Ishikawa (cell line): ENCODE data around the gene SUSD2.
A peak's percentile ranks its signal among the peaks of the same experiment; 100 is the strongest.

Experiments used
- CEBPB ChIP-seq: IDR thresholded peaks from 2 replicates; pipeline ENCODE4 v1.6.1; 2012
- CREB1 ChIP-seq: IDR thresholded peaks from 2 replicates; pipeline ENCODE4 v1.6.1; 2012; ENCODE audit warnings: low read depth
- EGR1 ChIP-seq: IDR thresholded peaks from 2 replicates; pipeline ENCODE4 v1.6.1; 2012
- EP300 ChIP-seq: IDR thresholded peaks from 2 replicates; pipeline ENCODE4 v1.6.1; 2012; ENCODE audit warnings: borderline replicate concordance
- FOXM1 ChIP-seq: IDR thresholded peaks from 2 replicates; pipeline ENCODE4 v1.6.1; 2012; ENCODE audit warnings: low read depth, borderline replicate concordance
- NFIC ChIP-seq: IDR thresholded peaks from 2 replicates; pipeline ENCODE4 v1.6.1; 2012
- RAD21 ChIP-seq: IDR thresholded peaks from 2 replicates; pipeline ENCODE4 v1.6.1; 2012; ENCODE audit warnings: low read depth
- TAF1 ChIP-seq: IDR thresholded peaks from 2 replicates; pipeline ENCODE4 v1.6.1; 2012; ENCODE audit warnings: low read depth, mild to moderate bottlenecking
- TCF12 ChIP-seq: IDR thresholded peaks from 2 replicates; pipeline ENCODE4 v1.6.1; 2012; ENCODE audit warnings: low read depth
- TEAD4 ChIP-seq: IDR thresholded peaks from 2 replicates; pipeline ENCODE4 v1.6.1; 2012
- YY1 ChIP-seq: IDR thresholded peaks from 2 replicates; pipeline ENCODE4 v1.6.1; 2012; ENCODE audit warnings: low read depth
- ZBTB7A ChIP-seq: IDR thresholded peaks from 2 replicates; pipeline ENCODE4 v1.6.1; 2012; ENCODE audit warnings: low read depth
- TF ChIP-seq, protein P1 (sequence below): IDR thresholded peaks from 2 replicates; pipeline ENCODE4 v1.6.1; 2012; ENCODE audit warnings: low read depth, mild to moderate bottlenecking
- TF ChIP-seq, protein P2 (sequence below): IDR thresholded peaks from 2 replicates; pipeline ENCODE4 v1.6.1; 2012
- TF ChIP-seq, protein P3 (sequence below): IDR thresholded peaks from 2 replicates; pipeline ENCODE4 v1.6.1; 2012

SUSD2 gene

DNA sequence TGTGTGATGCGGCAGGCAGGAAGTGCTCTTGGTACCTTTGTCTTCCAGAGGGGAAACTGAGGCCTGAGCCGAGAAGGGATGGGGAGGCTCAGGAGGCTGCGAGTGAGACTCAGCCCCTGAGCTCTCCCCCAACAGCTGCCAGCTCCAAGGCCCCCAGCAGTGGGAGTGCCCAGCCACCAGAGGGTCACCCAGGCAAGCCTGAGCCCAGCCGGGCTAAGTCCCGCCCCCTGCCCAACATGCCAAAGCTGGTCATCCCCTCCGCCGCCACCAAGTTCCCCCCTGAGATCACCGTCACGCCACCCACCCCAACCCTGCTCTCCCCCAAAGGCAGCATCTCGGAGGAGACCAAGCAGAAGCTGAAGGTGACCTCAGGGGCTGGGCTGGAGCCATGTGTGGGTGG is 3.8 kb upstream of the SUSD2 start:
- TF ChIP-seq RAD21 (no peak), ZBTB7A (no peak), TEAD4 (no peak), EP300 (no peak), FOXM1 (no peak)

DNA sequence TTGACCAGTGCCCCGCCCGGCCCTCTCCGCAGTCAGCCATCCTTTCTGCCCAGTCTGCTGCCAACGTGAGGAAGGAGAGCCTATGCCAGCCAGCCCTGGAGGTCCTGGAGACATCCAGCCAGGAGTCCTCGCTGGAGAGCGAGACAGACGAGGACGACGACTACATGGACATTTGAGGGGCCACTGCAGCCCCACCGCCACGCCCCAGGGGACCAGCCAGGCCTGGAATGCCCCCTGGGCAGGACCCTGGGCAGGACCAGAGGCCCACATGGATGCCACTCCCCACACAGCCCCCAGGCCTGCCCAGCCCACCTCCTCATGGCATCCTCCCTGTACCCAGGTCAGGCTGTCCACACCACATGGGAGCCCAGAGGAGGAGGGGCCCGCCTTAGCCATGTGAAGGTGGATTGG is 3.3 kb upstream of the SUSD2 start:
- TF ChIP-seq, protein P1, sequence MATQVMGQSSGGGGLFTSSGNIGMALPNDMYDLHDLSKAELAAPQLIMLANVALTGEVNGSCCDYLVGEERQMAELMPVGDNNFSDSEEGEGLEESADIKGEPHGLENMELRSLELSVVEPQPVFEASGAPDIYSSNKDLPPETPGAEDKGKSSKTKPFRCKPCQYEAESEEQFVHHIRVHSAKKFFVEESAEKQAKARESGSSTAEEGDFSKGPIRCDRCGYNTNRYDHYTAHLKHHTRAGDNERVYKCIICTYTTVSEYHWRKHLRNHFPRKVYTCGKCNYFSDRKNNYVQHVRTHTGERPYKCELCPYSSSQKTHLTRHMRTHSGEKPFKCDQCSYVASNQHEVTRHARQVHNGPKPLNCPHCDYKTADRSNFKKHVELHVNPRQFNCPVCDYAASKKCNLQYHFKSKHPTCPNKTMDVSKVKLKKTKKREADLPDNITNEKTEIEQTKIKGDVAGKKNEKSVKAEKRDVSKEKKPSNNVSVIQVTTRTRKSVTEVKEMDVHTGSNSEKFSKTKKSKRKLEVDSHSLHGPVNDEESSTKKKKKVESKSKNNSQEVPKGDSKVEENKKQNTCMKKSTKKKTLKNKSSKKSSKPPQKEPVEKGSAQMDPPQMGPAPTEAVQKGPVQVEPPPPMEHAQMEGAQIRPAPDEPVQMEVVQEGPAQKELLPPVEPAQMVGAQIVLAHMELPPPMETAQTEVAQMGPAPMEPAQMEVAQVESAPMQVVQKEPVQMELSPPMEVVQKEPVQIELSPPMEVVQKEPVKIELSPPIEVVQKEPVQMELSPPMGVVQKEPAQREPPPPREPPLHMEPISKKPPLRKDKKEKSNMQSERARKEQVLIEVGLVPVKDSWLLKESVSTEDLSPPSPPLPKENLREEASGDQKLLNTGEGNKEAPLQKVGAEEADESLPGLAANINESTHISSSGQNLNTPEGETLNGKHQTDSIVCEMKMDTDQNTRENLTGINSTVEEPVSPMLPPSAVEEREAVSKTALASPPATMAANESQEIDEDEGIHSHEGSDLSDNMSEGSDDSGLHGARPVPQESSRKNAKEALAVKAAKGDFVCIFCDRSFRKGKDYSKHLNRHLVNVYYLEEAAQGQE: no peak
- TF ChIP-seq TEAD4 (no peak), TCF12 (no peak), EP300 (no peak), YY1 (no peak), EGR1 (no peak), NFIC (no peak), CREB1 (no peak), FOXM1 (no peak), RAD21 (no peak), ZBTB7A (no peak), TAF1 (no peak), CEBPB (no peak)
- TF ChIP-seq, protein P2, sequence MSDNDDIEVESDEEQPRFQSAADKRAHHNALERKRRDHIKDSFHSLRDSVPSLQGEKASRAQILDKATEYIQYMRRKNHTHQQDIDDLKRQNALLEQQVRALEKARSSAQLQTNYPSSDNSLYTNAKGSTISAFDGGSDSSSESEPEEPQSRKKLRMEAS: no peak
- TF ChIP-seq, protein P3, sequence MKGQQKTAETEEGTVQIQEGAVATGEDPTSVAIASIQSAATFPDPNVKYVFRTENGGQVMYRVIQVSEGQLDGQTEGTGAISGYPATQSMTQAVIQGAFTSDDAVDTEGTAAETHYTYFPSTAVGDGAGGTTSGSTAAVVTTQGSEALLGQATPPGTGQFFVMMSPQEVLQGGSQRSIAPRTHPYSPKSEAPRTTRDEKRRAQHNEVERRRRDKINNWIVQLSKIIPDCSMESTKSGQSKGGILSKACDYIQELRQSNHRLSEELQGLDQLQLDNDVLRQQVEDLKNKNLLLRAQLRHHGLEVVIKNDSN: no peak

DNA sequence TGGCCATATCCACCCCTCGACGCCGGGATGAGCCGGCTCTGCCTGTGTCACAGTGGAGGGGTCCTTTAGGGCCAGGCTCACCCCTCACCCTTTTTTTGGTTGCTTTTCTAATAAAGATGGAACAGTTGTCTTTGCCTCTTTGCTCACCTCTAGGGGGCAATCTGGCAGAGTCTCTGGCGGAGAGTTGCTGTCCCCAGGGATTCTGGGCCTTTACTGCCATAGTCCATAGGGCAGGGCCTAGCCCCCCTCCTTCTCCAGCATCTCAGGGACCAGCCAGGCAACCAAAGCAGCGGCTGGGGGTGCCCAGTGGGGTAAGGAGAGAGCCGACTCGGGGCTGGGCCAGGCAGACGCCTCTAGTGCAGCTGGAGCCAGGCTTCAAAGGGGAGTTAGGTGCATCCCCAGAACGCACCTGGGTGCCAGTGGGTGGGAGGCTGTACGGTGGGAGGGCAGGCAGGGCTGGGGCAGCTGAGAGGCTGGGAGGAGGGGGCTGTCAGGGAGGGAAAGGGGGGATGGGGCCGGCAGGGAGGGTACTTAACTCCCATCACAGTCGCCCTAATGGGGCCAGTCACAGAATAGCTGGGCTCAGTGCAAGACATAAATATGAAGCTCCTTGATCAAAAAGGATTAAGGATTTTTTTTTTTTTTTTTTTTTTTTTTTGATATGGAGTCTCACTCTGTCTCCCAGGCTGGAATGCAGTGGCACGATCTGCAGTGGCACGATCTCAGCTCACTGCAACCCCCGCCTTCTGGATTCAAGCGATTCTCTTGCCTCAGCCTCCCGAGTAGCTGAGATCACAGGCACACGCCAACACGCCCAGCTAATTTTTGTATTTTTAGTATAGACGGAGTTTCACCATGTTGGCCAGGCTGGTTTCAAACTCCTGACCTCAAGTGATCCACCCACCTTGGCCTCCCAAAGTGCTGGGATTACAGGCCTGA is 2.5 kb upstream of the SUSD2 start:
- TF ChIP-seq RAD21: peak; percentile 21
- TF ChIP-seq, protein P1: no peak

DNA sequence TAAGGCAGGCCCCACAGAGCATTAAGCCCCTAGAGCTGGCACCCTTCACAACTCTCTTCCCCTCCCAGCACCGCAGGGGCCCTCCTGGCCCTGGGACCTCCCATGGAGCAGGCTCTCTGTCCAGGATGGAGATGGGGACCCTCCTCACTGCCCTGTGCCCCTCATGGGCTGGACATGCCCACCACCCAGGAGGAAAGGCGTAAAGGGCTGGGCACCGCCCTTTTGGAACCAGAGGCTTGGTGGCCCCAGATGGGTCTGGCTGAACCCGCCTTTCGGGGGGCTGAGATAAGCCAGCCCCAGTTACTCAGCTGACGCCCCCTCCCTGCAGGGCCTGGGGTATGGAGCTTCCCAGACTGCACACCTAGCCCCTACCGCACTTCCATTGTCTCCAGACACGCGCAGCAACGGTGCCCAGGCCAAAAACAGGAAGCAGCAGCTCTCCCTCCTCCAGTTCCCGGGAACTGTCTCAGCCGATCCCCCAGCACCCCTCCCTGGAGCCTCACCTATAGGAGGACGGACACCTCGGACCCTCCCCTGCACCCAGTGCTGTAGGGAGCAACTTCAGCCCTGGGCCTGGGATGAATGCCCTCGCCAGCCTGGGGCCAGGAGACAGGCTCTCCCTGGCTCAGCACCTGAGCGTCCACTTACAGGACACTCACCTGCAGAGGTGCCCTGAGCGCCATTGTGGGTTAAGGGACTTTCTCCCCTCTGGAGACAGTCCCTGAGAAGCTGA is 1.6 kb upstream of the SUSD2 start:
- TF ChIP-seq TCF12 (no peak), CREB1 (no peak), NFIC (no peak), ZBTB7A (no peak), YY1 (no peak), FOXM1 (no peak), TAF1 (no peak), RAD21 (no peak), EP300 (no peak), TEAD4 (no peak), EGR1 (no peak), CEBPB (no peak)
- TF ChIP-seq, protein P1: no peak
- TF ChIP-seq, protein P3: no peak
- TF ChIP-seq, protein P2: no peak; the same call in 1 of the 2 replicates
